Chondrocyte (in vitro differentiated cells): ENCODE results near the gene TUT7. TPM values are rescaled to one million over a fixed set of nuclear protein-coding genes. Genes with fewer than 3 reads are reported as not detected.

ENCODE experiments used
- DNase-seq: peaks from one replicate; pipeline ENCODE4 v3.0.0; 2021; ENCODE audit warnings: mixed read lengths, low spot score
- H3K27ac Mint-ChIP-seq: one replicate; pipeline ENCODE4 v1.8.0; 2021; ENCODE audit warnings: mild to moderate bottlenecking, moderate library complexity, mixed read lengths; ENCODE audit not compliant: unreplicated experiment
- H3K27me3 Mint-ChIP-seq: 2 replicates; pipeline ENCODE4 v1.8.0; 2021; ENCODE audit warnings: low read depth, mixed read lengths
- H3K36me3 Mint-ChIP-seq: 2 replicates; pipeline ENCODE4 v1.8.0; 2021; ENCODE audit warnings: low read depth, mixed read lengths
- H3K4me1 Mint-ChIP-seq: 2 replicates; pipeline ENCODE4 v1.8.0; 2021; ENCODE audit warnings: low read depth, mild to moderate bottlenecking, mixed read lengths
- H3K4me3 Mint-ChIP-seq: one replicate; pipeline ENCODE4 v1.8.0; 2021; ENCODE audit warnings: mild to moderate bottlenecking, moderate library complexity, mixed read lengths; ENCODE audit not compliant: unreplicated experiment
- H3K9me3 Mint-ChIP-seq: 2 replicates; pipeline ENCODE4 v1.8.0; 2021; ENCODE audit warnings: low read depth, mixed read lengths
- total RNA-seq: library from RNA; stranded (reverse); gene quantifications from 3 replicates; pipeline ENCODE4 v1.2.1, GENCODE V29; 2021
- TF ChIP-seq, protein P1 (sequence below): fragments of 200-600 bp; sonication (generic); IDR thresholded peaks from 2 replicates; pipeline ENCODE4 v1.5.0; 2021; ENCODE audit warnings: antibody characterized with exemption, mild to moderate bottlenecking, moderate library complexity

TUT7 gene
- total RNA-seq, 1 donor from 2014 or later = 22.3 TPM

DNA sequence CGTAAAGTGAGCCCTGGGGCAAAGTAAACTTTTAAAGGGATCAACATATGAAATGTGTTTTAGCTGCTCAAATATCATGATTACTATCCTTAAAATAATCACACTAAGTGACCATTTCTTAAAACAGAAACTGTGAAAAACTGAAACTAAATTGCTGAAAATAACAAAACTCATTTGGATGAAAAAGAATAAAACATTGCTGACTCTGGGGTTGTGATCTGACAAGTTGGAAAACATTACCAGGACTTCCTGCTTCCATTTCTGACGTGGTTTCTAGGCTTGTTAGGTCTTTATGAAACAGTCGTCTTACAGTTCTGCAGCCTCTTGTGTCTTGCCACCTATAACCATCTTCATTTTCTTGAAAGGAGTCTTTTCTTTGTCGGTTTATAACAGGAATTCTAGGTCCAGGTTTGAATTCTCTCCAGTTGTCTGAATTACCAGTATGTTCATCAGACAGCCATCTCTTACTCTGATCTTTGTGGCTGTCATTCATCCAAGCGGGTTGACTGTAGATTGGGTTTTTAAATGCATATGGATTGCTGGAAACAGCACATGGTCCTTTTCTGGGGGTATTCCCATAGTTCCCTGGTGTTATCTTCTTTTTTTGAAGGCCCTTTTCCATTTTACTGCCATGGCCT, 1.7 kb downstream of the TUT7 start:
- Mint-ChIP-seq H3K4me1 (peaks cover 51% of the 10 kb centered on the region), H3K36me3 (peaks cover 13% of the 10 kb centered on the region), H3K9me3 (no peaks in the 10 kb centered on the region), H3K27ac (peak overlapping the region; percentile 63), H3K4me3 (peak overlapping the region; percentile 98), H3K27me3 (no peaks in the 10 kb centered on the region)
- TF ChIP-seq, protein P1, sequence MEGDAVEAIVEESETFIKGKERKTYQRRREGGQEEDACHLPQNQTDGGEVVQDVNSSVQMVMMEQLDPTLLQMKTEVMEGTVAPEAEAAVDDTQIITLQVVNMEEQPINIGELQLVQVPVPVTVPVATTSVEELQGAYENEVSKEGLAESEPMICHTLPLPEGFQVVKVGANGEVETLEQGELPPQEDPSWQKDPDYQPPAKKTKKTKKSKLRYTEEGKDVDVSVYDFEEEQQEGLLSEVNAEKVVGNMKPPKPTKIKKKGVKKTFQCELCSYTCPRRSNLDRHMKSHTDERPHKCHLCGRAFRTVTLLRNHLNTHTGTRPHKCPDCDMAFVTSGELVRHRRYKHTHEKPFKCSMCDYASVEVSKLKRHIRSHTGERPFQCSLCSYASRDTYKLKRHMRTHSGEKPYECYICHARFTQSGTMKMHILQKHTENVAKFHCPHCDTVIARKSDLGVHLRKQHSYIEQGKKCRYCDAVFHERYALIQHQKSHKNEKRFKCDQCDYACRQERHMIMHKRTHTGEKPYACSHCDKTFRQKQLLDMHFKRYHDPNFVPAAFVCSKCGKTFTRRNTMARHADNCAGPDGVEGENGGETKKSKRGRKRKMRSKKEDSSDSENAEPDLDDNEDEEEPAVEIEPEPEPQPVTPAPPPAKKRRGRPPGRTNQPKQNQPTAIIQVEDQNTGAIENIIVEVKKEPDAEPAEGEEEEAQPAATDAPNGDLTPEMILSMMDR = no peak
- no peak for DNase-seq

DNA sequence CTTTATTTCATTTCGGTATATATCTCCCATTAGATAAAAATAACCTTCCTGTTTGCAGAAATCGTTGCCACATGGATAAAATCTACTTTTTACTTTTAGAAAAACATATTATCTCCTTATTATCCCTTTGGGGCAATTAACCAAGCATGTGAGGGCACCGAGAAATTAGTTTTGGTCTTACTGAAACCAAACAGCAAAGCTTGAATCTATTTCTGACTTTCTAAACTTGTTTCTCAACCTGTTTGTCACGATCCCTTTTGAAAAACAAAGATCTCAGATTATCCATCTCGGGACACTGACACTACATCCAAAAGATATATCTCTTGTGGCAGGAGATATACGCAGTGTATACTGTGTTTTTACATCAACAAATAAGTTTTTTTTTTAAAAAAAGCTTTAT, 2.3 kb downstream of the TUT7 start:
- Mint-ChIP-seq H3K4me3 (peak overlapping the region; percentile 51), H3K4me1 (peaks cover 51% of the 10 kb centered on the region), H3K36me3 (peaks cover 13% of the 10 kb centered on the region), H3K9me3 (no peaks in the 10 kb centered on the region), H3K27me3 (no peaks in the 10 kb centered on the region), H3K27ac (no peak overlapping the region)
- DNase-seq = no peak
- TF ChIP-seq, protein P1 = no peak

DNA sequence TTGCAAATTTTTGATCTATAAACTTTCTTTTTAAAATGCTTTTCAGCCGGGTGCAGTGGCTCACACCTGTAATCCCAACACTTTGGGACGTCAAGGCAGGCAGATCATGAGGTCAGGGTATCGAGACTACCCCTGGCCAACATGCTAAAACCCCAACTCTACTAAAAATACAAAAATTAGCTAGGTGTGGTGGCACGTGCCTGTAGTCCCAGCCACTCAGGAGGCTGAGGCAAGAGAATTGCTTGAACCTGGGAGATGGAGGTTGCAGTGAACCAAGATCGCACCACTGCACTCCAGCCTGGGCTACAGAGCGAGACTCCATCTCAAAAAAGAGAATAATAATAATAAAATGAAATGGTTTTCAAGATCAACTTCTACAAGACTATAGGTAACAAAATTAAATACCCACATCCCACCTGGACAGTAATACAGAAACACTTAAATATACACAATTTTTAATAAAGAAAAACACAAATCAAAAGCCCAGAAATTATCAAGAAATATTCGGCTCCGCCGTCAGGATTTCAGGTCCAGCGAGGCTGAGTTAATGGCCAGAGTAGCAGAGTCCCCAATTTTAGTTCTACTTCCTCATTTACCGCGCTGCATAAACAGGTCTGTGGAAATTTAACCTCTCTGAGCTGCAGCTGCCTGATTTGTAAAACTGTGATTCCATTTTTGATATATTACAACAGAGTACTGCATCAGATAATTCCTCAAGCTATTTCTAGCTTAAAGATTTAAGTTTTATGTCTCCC, 4.0 kb downstream of the TUT7 start:
- Mint-ChIP-seq H3K36me3 (peaks cover 16% of the 10 kb centered on the region), H3K27me3 (no peaks in the 10 kb centered on the region), H3K27ac (no peak overlapping the region), H3K9me3 (no peaks in the 10 kb centered on the region), H3K4me3 (no peak overlapping the region), H3K4me1 (peaks cover 47% of the 10 kb centered on the region)
- TF ChIP-seq, protein P1 = no peak
- DNase-seq = no peak

DNA sequence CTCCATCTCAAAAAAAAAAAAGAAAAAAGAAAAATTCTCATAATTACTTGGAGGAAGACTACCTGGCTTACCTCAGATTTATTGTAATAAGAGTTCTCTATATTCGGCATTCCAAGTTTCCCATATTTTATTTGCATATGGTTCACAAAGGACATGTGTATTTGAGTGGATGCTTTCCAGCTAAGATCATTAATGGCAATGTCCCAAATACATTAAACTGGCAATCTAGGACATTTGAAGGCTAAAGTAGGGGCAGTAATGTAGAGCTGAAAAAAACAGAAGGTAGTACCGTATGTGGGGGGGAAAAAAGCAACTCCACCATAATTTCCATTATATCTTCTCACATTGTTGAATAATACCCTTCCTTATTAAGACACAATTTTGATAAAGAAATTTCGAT, 4.9 kb downstream of the TUT7 start:
- H3K27ac Mint-ChIP-seq = no peak overlapping the region
- H3K9me3 Mint-ChIP-seq = no peaks in the 10 kb centered on the region
- H3K27me3 Mint-ChIP-seq = no peaks in the 10 kb centered on the region
- DNase-seq = no peak
- H3K36me3 Mint-ChIP-seq = peaks cover 20% of the 10 kb centered on the region
- TF ChIP-seq, protein P1 = no peak
- H3K4me1 Mint-ChIP-seq = peaks cover 42% of the 10 kb centered on the region
- no peak overlapping the region for H3K4me3 Mint-ChIP-seq

DNA sequence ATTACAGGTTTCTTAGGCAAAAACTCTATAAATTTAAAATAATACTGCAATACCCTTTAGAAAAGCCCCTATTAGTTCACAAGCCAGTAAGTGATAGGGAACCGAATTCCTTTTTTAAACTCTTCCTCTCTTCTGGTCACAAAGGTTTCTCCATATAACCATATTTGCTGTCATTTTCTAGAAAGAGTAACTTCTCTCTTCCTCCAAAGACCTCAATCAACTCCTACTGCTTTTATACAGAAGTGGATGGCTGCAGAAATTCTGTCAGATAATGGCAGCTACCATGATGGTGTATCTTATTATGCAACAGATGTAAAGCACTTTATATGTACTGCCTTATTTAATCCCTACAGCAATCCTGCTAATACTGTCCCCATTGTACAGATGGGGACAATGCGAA, 6.2 kb downstream of the TUT7 start:
- Mint-ChIP-seq H3K9me3 (no peaks in the 10 kb centered on the region), H3K4me1 (peaks cover 40% of the 10 kb centered on the region), H3K36me3 (peaks cover 20% of the 10 kb centered on the region), H3K27ac (no peak overlapping the region), H3K4me3 (no peak overlapping the region), H3K27me3 (no peaks in the 10 kb centered on the region)
- no peak for DNase-seq
- TF ChIP-seq, protein P1 = no peak
